HG03565 (cell line): ENCODE results near the gene ZMYND15.

ENCODE experiments used
- ATAC-seq: cut with Tn5 transposase; IDR thresholded peaks from one replicate; pipeline ENCODE4 v1.9.1; 2021; ENCODE audit warnings: mild to moderate bottlenecking, moderate library complexity; ENCODE audit not compliant: unreplicated experiment

Gene ZMYND15

GRCh38 chr17:4715063-4715744, 24.4 kb upstream of the ZMYND15 start:
- ATAC-seq, result no peak

GRCh38 chr17:4716081-4716480, 23.6 kb upstream of the ZMYND15 start:
- no peak for ATAC-seq

GRCh38 chr17:4717791-4718190, 21.8 kb upstream of the ZMYND15 start:
- no peak for ATAC-seq

GRCh38 chr17:4718276-4718675, 21.4 kb upstream of the ZMYND15 start:
- no peak for ATAC-seq

GRCh38 chr17:4719146-4719545, 20.5 kb upstream of the ZMYND15 start:
- ATAC-seq, result no peak

- ATAC-seq, result no peak
Observed at GRCh38 chr17:4719684-4720221, 19.9 kb upstream of the ZMYND15 start.

- no peak for ATAC-seq
Observed at GRCh38 chr17:4720787-4721186, 18.8 kb upstream of the ZMYND15 start.

GRCh38 chr17:4721203-4722135, 18.2 kb upstream of the ZMYND15 start:
- no peak for ATAC-seq

- ATAC-seq, result no peak
Observed at GRCh38 chr17:4722678-4723240, 16.9 kb upstream of the ZMYND15 start.

- ATAC-seq, result no peak
Observed at GRCh38 chr17:4724650-4725049, 15.0 kb upstream of the ZMYND15 start.

- no peak for ATAC-seq
Observed at GRCh38 chr17:4725646-4726310, 13.9 kb upstream of the ZMYND15 start.

GRCh38 chr17:4728124-4728523, 11.5 kb upstream of the ZMYND15 start:
- ATAC-seq, result no peak

- ATAC-seq, result no peak
Observed at GRCh38 chr17:4733073-4733531, 6.5 kb upstream of the ZMYND15 start.

- ATAC-seq, result no peak
Observed at GRCh38 chr17:4734857-4735475, 4.7 kb upstream of the ZMYND15 start.

- ATAC-seq, result no peak
Observed at GRCh38 chr17:4735876-4736651, 3.6 kb upstream of the ZMYND15 start.

- ATAC-seq, result no peak
Observed at GRCh38 chr17:4738136-4739121, 1.2 kb upstream of the ZMYND15 start.

GRCh38 chr17:4740025-4740351, 355 bp downstream of the ZMYND15 start:
- ATAC-seq, result no peak

- ATAC-seq, result no peak
Observed at GRCh38 chr17:4740584-4740983, 951 bp downstream of the ZMYND15 start.

GRCh38 chr17:4741544-4741943, 1.9 kb downstream of the ZMYND15 start:
- no peak for ATAC-seq
